Mesenchymal stem cell (in vitro differentiated cells and primary cell): ENCODE data around the gene BPIFB3.

Source experiments
- DNase-seq: peaks from one replicate; pipeline ENCODE4 v3.0.0-alpha.2; 2013
- H2AFZ ChIP-seq: one replicate; pipeline ENCODE4 v1.6.1; 2013; ENCODE audit warnings: low read depth, mild to moderate bottlenecking, control low read depth, inconsistent platforms, low read length, moderate library complexity
- H2AK5ac ChIP-seq: 2 replicates; pipeline ENCODE4 v1.6.1; 2013; ENCODE audit warnings: low read length, moderate library complexity, mild to moderate bottlenecking, inconsistent platforms; ENCODE audit not compliant: severe bottlenecking
- H2BK120ac ChIP-seq: one replicate; pipeline ENCODE4 v1.6.1; 2013; ENCODE audit warnings: low read depth, mild to moderate bottlenecking, inconsistent platforms, low read length, moderate library complexity
- H2BK12ac ChIP-seq, 2 experiments: one replicate each; pipeline ENCODE4 v1.6.1; 2013; ENCODE audit warnings: inconsistent platforms in 2 of 2, low read length in 2 of 2, mild to moderate bottlenecking in 2 of 2, moderate library complexity in 2 of 2, control low read depth in 1 of 2
- H2BK15ac ChIP-seq: one replicate; pipeline ENCODE4 v1.6.1; 2013; ENCODE audit warnings: mild to moderate bottlenecking, low read depth, inconsistent platforms; ENCODE audit not compliant: poor library complexity, severe bottlenecking
- H2BK5ac ChIP-seq: 2 replicates; pipeline ENCODE4 v1.6.1; 2013; ENCODE audit warnings: low read depth, mild to moderate bottlenecking, low read length, control low read depth, inconsistent platforms; ENCODE audit not compliant: poor library complexity, severe bottlenecking
- H3K14ac ChIP-seq, 2 experiments: one replicate each; pipeline ENCODE4 v1.6.1; 2013; ENCODE audit warnings: inconsistent platforms in 2 of 2, low read length in 2 of 2, control low read depth in 1 of 2, mild to moderate bottlenecking in 1 of 2, moderate library complexity in 1 of 2
- H3K18ac ChIP-seq, 2 experiments: one replicate each; pipeline ENCODE4 v1.6.1; 2013; ENCODE audit warnings: inconsistent platforms in 2 of 2, low read length in 2 of 2, control low read depth in 1 of 2, low read depth in 1 of 2, mild to moderate bottlenecking in 1 of 2
- H3K23ac ChIP-seq, 2 experiments: one replicate each; pipeline ENCODE4 v1.6.1; 2013; ENCODE audit warnings: inconsistent platforms in 2 of 2, low read length in 2 of 2, mild to moderate bottlenecking in 2 of 2, moderate library complexity in 2 of 2, control low read depth in 1 of 2
- H3K27ac ChIP-seq: 2 replicates; pipeline ENCODE4 v1.5.1; 2013; ENCODE audit warnings: mild to moderate bottlenecking, moderate library complexity, low read length, control low read depth, inconsistent platforms; ENCODE audit not compliant: poor library complexity, severe bottlenecking
- H3K27me3 ChIP-seq, 2 experiments: 2 replicates each; pipeline versions ENCODE4 v1.6.1 to v1.7.0; 2013; ENCODE audit warnings: low read length in 2 of 2, mild to moderate bottlenecking in 2 of 2, moderate library complexity in 2 of 2, control low read depth in 1 of 2, inconsistent platforms in 1 of 2; ENCODE audit not compliant: control insufficient read depth in 1 of 2, insufficient read depth in 1 of 2
- H3K36me3 ChIP-seq, 2 experiments: 2 replicates each; pipeline versions ENCODE4 v1.6.1 to v1.7.0; 2013; ENCODE audit warnings: low read length in 2 of 2, control low read depth in 1 of 2, inconsistent platforms in 1 of 2, low read depth in 1 of 2, mild to moderate bottlenecking in 1 of 2; ENCODE audit not compliant: insufficient read depth in 2 of 2, control insufficient read depth in 1 of 2
- H3K4ac ChIP-seq, 2 experiments: one replicate each; pipeline ENCODE4 v1.6.1; 2013; ENCODE audit warnings: inconsistent platforms in 2 of 2, low read length in 2 of 2, mild to moderate bottlenecking in 2 of 2, moderate library complexity in 2 of 2, control low read depth in 1 of 2, low read depth in 1 of 2
- H3K4me1 ChIP-seq: 2 replicates; pipeline ENCODE4 v1.6.1; 2013; ENCODE audit warnings: low read depth, low read length, control low read depth; ENCODE audit not compliant: control insufficient read depth, insufficient read depth
- H3K4me2 ChIP-seq: 2 replicates; pipeline ENCODE4 v1.6.1; 2013; ENCODE audit warnings: low read length, mild to moderate bottlenecking, inconsistent platforms; ENCODE audit not compliant: poor library complexity, severe bottlenecking
- H3K4me3 ChIP-seq, 2 experiments: 2 replicates each; pipeline versions ENCODE4 v1.5.1 to v1.7.0; 2013; ENCODE audit warnings: low read length in 2 of 2, mild to moderate bottlenecking in 2 of 2, control low read depth in 1 of 2, low read depth in 1 of 2; ENCODE audit not compliant: insufficient read depth in 1 of 2
- H3K79me1 ChIP-seq: replicated peaks from 2 replicates; pipeline ENCODE4 v1.6.1; 2013; ENCODE audit warnings: mild to moderate bottlenecking, control low read depth, low read length, inconsistent platforms; ENCODE audit not compliant: poor library complexity, severe bottlenecking
- H3K9ac ChIP-seq: 2 replicates; pipeline ENCODE4 v1.7.0; 2013; ENCODE audit warnings: mild to moderate bottlenecking, low read length, moderate library complexity
- H3K9me3 ChIP-seq: 2 replicates; pipeline ENCODE4 v1.7.0; 2013; ENCODE audit warnings: mild to moderate bottlenecking, low read length; ENCODE audit not compliant: control insufficient read depth
- H4K8ac ChIP-seq: one replicate; pipeline ENCODE4 v1.6.1; 2013; ENCODE audit warnings: inconsistent platforms, mild to moderate bottlenecking, low read length, moderate library complexity
- H4K91ac ChIP-seq: one replicate; pipeline ENCODE4 v1.6.1; 2013; ENCODE audit warnings: mild to moderate bottlenecking, low read length, inconsistent platforms
- WGBS: methylation state at CpG from one replicate; pipeline ENCODE4 v1.1.7; 2013; ENCODE audit warnings: mixed read lengths; 5-methylcytosine and 5-hydroxymethylcytosine counted together

The BPIFB3 gene

DNA sequence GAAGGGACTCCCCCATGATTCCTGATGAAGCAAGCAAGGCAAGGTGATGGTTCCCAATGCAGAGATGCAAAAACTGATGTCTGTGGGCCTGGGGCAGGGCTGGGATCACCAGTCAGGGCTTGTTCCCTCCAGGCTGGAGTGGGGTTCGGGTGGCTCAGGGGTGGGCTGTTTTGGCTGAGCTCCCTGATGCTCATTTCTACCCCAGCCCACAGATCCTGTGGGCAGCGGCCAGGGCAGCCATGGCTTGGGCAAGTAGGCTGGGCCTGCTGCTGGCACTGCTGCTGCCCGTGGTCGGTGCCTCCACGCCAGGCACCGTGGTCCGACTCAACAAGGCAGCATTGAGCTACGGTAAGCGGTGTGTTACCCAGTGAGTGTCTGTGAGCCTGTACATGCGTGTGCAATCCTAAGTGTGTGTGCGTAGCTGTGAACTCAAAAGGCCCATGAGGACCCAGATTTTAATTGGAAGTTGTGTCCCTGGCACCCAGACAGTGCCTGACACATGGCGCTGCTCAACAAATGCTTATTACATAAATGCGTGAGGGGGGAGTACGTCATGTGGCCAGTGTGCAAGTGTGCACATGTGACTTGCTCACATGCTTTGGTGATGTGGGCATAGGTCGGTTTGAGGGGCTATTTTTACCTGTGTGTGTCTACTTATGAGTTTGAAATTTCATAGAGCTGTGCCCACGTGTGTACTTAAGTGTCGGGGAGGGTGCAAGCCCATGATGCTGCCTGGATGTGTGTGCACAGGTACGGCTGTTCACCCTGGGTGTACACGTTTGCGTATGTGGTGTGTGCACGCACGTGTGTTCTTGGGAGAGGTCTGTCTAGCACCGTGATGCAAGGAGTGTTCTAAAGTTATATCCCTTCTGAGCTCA, 45.1 kb upstream of the BPIFB3 start:
- no peaks in the 10 kb centered on the region for H3K36me3 ChIP-seq
- H4K91ac ChIP-seq: no peak overlapping the region
- no peak overlapping the region for H2BK12ac ChIP-seq
- no peak overlapping the region for H3K4ac ChIP-seq
- H3K27ac ChIP-seq: no peak overlapping the region
- no peak overlapping the region for H2BK120ac ChIP-seq
- WGBS: 82% methylated on average over 23 of the region's 23 CpGs
- no peak overlapping the region for H2BK5ac ChIP-seq
- H2BK15ac ChIP-seq: no peak overlapping the region
- H3K14ac ChIP-seq: peak overlapping the region in 1 of 2 experiments; percentile 39
- H3K9me3 ChIP-seq: no peaks in the 10 kb centered on the region
- H3K4me2 ChIP-seq: no peak overlapping the region
- no peak overlapping the region for H3K4me3 ChIP-seq
- H3K9ac ChIP-seq: no peak overlapping the region
- DNase-seq: no peak
- no peak overlapping the region for H3K18ac ChIP-seq
- H2AFZ ChIP-seq: no peak overlapping the region
- H2AK5ac ChIP-seq: no peak overlapping the region
- H3K79me1 ChIP-seq: no peaks in the 10 kb centered on the region
- no peak overlapping the region for H3K23ac ChIP-seq
- H3K4me1 ChIP-seq: peaks cover 5% of the 10 kb centered on the region
- H4K8ac ChIP-seq: no peak overlapping the region
- peaks cover 5 to 42% of the 10 kb centered on the region in 2 experiments for H3K27me3 ChIP-seq

DNA sequence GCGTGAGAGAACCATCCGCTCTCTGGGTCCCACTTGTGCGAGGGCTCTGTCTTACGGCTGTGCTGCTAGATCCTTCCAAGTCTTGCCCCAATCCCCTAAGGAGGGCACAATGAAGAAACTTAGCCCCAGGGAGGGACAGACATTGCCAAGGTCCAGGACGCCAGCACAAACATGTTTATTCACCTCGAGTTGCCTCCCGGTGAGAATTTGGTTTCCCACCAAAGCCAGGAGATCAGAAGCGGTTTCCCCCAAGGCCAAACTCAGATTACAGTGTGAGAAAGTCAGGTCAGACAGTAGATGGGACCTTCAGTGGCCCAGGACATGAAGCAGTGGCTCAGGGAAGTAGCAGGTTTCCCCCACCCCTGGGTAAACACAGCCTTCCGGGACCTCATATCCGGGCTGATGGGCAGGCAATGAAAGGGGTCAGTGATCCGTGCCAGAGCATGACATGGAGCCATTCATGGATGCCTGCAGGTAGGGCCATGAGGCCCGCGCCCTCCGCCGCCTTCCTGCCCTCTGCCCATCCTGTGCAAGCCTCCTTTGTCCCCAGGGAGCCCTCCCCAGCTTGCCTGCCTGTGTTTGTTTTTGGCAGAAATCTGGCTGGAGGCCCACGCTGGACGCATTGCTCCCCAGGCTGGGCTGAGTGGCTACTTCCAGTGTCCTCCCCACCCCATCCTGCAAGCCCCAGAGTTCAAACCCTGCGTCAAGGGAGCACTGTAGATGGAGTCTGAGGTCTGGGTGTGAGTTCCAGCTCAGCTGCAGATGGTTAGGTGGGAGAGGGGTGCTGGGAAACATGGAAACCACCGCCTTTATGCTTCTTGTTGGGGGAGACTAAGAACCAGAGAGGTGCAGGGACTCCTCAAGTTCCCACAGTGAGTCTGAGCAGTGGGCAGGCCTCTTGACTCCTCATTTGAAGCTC, 44.2 kb upstream of the BPIFB3 start:
- Histone ChIP-seq H2BK15ac (no peak overlapping the region), H3K18ac (no peak overlapping the region), H3K9me3 (no peaks in the 10 kb centered on the region), H2BK5ac (no peak overlapping the region), H3K14ac (no peak overlapping the region), H4K8ac (no peak overlapping the region), H3K27me3 (peaks cover 13 to 51% of the 10 kb centered on the region in 2 experiments), H3K4me3 (no peak overlapping the region), H2AFZ (no peak overlapping the region), H3K9ac (no peak overlapping the region), H3K4ac (no peak overlapping the region), H2BK12ac (no peak overlapping the region), H3K27ac (no peak overlapping the region), H3K79me1 (no peaks in the 10 kb centered on the region), H3K4me2 (no peak overlapping the region), H4K91ac (no peak overlapping the region), H2BK120ac (no peak overlapping the region), H3K23ac (no peak overlapping the region), H2AK5ac (no peak overlapping the region), H3K4me1 (peaks cover 5% of the 10 kb centered on the region), H3K36me3 (no peaks in the 10 kb centered on the region)
- no peak for DNase-seq
- WGBS: 77% methylated on average over 18 of the region's 19 CpGs

GRCh38 chr20:33010133-33010504, 43.6 kb upstream of the BPIFB3 start:
- H3K27ac ChIP-seq: no peak overlapping the region
- DNase-seq: no peak
- no peaks in the 10 kb centered on the region for H3K79me1 ChIP-seq
- no peak overlapping the region for H2BK12ac ChIP-seq
- no peak overlapping the region for H3K9ac ChIP-seq
- WGBS: 60% methylated on average over 4 of the region's 5 CpGs
- no peak overlapping the region for H3K4me2 ChIP-seq
- no peak overlapping the region for H2BK120ac ChIP-seq
- no peak overlapping the region for H3K14ac ChIP-seq
- H3K36me3 ChIP-seq: no peaks in the 10 kb centered on the region
- no peak overlapping the region for H4K8ac ChIP-seq
- no peak overlapping the region for H2AFZ ChIP-seq
- no peak overlapping the region for H3K4me3 ChIP-seq
- H2AK5ac ChIP-seq: no peak overlapping the region
- H3K9me3 ChIP-seq: no peaks in the 10 kb centered on the region
- H3K23ac ChIP-seq: no peak overlapping the region
- H3K4me1 ChIP-seq: peaks cover 5% of the 10 kb centered on the region
- no peak overlapping the region for H4K91ac ChIP-seq
- H2BK15ac ChIP-seq: no peak overlapping the region
- H3K4ac ChIP-seq: no peak overlapping the region
- no peak overlapping the region for H3K18ac ChIP-seq
- no peak overlapping the region for H2BK5ac ChIP-seq
- H3K27me3 ChIP-seq: peaks cover 19 to 58% of the 10 kb centered on the region in 2 experiments
